ENCODE measurements around the gene SLC6A17.

Gene SLC6A17

DNA sequence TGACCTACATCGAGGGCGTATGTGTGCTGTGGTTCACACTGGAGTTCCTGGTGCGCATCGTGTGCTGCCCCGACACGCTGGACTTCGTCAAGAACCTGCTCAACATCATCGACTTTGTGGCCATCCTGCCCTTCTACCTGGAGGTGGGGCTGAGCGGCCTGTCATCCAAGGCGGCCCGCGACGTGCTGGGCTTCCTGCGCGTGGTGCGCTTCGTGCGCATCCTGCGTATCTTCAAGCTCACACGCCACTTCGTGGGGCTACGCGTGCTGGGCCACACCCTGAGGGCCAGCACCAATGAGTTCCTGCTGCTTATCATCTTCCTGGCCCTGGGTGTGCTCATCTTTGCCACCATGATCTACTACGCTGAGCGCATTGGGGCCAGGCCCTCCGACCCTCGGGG lies 72.8 kb downstream of the SLC6A17 start:
- no peak for DNase-seq

DNA sequence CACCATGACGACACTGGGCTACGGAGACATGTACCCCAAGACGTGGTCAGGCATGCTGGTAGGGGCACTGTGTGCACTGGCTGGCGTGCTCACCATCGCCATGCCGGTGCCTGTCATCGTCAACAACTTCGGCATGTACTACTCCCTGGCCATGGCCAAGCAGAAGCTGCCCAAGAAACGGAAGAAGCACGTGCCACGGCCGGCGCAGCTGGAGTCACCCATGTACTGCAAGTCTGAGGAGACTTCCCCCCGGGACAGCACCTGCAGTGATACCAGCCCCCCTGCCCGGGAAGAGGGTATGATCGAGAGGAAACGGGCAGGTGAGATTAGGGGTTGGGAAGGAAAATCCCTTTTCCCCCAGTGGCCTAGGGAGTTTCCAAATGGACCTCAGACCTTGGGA lies 73.3 kb downstream of the SLC6A17 start:
- no peak for DNase-seq

DNA sequence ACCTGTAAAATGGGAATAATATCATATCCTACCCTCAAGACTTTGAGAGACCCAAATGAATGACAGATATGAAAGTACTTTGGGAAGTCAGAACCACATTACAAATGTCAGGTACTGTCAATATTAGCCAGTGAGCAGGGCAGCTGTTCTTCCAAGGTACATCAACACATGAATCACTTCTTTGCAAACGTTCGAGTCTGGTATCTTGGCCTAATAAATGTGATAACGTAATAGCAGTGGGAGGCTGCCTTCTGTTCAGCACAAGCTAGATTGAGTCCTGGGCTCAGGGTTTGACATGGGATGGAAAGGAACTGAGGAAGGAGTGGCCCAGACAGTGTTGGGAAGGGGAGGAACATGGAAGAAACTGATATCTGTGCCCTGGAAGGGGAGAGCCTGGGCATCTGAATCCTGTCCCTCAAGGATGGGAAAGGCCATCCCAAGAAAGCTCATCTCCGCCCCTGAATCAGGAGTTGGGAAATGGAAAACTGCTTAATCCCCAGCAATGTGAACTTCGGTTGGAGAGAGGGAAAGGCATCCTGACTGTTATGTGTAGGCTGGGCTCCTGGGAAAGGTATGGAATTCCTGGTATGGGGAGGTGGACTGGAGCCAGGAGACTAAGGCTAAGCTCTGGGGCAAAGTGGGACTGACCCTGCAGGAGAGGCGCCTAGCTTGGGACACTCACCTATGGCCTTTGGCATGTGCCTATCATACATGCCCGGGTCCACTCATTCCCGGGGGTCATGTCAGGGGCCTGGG lies 74.1 kb downstream of the SLC6A17 start:
- DNase-seq = no peak

DNA sequence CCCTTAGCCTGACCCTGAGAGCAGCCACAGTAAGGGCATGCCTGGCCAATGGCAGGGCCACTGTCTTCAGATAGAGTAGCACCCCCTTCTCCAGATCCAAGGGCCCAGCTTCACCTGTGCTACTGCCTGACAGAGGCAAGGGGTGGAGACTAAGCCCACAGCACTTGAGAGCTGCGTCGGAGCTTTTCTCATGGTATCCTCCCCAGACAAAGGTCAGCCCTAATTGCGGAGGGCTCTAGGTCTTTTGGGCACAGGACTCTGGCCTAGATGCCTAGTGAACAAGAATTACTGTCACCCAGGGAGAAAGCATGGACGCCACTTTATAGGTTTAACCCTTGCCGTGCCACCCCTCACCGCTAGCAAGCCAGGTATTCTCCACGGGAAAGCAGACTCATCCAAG lies 74.9 kb downstream of the SLC6A17 start:
- DNase-seq = no peak

DNA sequence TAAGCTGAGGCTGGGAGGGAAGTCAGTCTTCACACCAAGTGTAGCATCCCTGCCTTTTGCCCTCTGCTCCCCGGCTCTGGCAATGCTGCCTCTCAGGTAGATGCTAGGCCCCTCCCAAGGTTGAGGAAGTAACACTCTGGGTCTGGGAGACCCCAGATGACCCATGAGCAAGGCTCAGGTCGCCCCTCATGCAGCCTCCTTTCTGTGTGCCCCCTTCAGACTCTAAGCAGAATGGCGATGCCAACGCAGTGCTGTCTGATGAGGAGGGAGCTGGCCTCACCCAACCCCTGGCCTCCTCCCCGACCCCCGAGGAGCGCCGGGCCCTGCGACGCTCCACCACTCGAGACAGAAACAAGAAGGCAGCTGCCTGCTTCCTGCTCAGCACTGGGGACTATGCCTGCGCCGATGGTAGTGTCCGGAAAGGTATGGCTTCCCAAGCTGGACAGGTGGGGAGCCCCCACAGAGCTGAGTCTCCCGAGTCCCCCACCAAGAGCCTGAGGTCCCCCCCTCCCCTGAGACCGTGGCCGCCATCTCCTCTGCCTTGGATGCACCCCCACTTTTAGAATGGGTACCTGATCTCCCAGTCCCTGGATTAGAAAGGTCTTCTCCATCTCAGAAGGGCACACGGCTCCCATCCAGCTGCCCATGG lies 75.6 kb downstream of the SLC6A17 start:
- DNase-seq = no peak

DNA sequence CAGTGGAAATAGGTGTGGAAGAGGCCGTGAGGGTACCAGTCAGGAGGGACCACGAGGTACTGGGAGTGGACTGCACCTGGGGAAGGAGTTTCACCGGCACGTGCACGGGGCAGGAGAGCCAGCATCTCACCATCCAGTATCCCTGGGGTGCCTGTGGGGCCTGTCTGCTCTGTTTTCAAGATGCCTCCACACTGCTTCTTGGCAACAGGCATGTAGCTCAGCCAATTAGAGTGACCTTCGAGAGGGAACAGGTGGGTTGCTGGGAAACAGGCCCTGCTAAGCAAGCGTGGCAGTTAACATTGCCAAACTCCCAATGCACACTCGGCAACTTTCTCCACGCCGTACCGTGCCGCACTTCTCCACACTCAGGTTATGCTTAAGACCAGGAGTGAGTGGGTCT lies 77.5 kb downstream of the SLC6A17 start:
- no peak for DNase-seq

DNA sequence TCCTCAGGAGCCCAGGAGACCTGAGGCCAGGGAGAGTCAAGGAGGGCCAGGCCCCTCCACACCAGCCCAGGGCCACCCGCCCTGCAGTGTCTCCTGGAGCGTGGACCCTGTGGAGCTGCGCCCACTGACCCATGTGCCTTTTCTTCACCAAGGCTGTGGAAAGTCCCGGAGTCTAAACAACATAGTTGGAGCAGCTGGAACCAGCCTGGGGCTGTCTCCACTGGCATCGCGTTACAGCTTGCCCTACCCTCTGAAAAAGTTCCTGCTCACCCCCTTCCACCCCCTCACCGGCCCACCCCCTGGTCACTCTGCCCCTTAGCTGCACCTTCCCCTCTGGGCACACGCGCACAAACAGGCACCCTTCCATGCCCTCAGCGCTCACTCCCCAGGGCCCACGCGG lies 78.1 kb downstream of the SLC6A17 start:
- no peak for DNase-seq

DNA sequence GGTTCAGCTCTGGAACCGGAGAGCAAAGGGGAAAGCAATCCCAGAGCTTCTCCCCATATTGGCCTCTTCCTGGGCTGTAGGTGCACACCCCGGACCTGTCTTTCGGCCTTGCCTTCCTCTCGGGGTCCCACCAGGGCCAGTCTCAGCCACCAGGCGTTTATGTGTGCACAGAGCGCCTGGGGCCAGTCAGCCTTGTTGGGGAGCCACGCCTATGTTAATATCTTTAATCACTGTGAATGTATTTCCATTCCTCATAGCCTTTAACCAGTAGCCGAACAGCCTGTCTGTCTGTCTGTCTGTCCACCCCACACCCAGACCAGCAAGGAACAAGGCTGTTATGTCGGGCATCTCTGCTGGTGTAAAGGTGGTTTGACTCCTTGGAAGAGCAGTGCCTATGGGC lies 78.6 kb downstream of the SLC6A17 start:
- no peak for DNase-seq

DNA sequence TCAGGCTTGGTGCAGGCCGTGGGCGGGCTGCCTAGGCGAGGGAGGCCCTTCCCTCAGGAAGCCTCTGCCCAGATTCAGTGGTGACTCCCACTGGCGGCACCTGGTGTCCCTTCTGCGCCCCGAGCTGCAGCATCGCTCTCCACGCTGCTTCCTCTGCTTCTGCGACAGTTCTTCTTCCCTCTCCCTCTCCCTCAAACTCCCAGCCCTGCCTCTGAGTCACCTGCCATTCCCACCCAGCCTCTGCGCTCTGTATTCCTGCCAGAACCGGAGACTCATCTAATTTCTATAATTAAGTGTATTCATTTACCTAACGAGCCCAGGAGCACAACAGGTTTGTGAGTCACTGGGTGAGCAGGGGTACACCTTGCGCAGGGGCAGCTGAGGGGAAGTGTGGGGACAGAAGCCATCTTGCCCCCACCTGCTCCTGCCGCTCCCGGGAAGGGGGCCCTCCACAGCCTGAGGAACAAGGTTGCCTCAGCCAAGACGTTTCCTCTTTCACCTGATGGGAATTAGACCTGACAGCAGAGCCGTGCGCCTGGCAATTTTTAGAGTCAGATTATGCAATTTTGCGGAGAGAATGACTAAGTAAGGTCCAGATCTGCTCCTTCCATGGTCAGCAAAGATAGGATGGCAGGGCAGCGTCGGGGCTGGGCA lies 79.2 kb downstream of the SLC6A17 start:
- no peak for DNase-seq

DNA sequence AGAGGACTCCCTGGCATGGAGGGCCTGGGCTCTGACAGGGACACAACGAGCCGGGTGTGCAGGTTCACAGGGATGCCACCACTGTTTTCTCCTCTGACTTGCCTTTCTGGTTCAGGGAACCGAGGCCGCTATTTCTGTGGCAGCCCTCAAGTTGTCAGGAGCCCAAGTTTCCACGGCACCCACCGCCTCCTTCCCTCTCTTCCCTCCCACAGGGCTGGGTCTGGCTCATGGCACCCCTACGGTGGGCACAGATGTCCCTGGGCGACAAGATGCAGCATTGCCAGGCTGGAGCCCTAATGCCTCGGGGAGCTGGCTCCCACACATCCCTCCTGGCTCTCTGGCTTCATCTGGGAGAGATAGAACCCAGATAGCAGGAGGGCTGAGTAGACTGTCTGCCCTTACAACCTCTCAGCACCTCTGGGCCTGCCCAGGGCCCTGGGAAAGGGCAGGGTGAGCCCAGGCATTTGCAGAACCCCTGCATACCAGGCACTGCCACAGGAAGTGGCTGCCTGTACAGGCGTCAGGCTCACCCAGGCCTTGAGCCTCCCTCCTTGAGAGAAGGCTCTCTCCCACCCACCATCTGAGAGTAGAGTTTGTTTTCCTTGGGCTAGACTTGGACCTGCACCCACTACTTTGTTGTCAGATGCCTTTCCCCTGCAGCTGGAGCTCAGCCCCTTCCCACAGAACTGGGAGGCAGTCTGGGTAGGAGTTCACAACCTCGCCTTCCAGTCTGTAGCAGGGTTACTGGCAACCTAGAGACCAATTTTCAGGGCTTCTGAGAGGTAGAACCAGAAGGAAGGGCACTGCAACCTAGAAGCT lies 80.3 kb downstream of the SLC6A17 start:
- no peak for DNase-seq

DNA sequence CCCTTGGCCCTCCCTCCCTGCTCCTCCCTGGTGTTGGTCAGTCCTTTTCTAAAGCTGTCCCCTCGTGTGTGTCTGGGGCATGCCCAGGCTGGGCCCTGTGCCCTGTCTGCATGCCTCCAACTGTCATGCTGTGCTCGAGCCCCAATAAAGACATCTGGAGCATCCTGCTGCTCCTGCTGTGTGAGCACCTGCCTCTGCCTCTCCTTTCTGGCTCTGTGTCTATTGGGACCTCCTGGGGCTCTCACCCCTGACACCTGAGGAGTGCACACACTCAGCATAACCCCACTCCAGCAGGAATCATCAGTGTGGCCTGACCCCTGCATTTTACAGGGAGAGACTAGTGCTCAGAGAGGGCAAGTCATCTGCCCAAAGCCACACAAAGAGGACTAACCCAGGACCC lies 83.6 kb downstream of the SLC6A17 start:
- DNase-seq = no peak

DNA sequence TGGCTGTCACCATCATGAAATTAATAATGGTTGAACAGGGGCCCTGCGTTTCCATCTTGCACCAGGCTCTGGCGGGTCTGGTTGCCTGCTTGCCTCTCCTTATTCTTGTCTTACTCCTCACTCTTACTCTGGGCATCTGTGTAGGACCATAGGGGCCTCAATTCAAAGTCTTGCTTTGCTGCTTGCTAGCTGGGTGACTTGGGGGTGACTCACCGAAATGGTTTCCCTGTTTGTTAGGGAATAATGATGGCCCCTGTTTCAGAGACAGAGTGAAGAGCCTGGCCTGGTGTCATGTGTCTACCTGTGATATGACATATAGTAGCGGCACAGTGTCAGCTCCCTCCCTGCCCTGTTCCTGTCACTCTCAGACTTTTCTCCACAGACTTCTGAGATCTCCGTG lies 84.4 kb downstream of the SLC6A17 start:
- DNase-seq = no peak

DNA sequence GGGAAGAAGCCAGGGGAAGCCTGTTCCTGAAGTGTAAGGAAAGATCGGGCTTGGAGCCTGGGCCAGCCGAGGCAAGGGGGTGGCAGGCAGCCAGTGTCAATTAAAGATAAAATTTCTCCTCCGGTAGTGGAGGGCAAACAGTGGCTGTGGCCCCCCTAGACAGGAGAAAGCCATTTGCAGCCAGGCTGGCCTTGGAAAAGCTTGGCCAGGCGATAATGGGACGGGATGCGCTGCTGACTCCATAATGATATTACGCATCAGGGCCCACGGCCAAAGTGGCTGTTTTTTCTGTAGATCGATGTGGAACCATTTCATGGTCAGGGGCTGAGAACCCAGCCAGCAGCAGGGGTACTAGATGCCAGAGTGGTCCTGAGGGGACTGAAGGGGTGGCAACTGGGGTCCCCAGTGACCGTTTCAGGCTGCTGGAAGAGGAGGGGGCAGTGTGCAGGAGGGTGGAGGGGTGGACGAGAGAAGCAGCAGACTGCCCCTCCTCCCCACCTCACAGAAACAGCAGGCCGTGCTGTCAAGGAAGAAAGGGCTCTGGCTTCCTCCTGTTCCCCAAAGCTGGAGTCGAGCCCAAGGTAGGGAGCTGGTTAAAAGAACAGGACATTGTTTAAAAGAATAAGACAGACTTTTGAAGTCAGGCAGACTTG lies 85.0 kb downstream of the SLC6A17 start:
- no peak for DNase-seq

DNA sequence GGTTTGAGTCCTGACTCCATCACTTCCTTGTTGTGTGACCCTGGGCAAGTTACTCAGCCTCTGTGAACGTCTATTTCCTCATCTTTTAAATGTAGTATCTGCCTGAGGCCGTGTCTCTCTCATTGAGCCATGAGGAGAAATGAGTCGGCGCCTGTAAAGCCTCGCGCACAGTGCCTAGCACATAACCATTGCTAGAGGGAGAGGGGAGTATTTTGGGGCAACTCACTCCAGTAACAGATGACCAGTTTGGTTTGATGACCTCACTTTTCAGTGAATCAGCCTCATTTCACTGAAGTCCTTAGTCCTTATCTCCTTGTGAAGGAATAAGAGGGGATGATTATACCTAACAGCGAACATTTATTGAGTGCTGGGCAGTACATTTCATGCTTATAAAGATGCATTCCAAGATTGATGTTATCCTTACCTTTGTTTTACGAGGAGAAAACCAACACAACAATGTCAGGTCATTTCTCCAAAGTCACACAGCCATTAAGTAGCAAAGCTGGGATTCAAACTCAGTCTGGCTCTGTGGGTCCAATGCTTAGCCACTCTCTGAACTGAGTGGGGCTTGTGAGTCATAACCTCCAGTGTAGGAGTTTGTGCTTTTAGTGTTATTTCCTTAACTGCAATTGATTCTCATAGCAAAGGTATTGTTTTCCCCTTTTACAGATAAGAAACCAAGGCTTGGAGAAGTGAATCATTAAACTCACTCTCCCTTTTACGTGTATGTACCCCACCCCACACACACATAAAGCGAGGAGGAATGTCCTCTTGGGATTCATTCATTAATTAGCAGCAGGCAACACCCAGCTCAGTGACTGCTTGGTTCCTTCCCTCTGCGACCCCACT lies 85.8 kb downstream of the SLC6A17 start:
- peak; percentile 22 for DNase-seq

DNA sequence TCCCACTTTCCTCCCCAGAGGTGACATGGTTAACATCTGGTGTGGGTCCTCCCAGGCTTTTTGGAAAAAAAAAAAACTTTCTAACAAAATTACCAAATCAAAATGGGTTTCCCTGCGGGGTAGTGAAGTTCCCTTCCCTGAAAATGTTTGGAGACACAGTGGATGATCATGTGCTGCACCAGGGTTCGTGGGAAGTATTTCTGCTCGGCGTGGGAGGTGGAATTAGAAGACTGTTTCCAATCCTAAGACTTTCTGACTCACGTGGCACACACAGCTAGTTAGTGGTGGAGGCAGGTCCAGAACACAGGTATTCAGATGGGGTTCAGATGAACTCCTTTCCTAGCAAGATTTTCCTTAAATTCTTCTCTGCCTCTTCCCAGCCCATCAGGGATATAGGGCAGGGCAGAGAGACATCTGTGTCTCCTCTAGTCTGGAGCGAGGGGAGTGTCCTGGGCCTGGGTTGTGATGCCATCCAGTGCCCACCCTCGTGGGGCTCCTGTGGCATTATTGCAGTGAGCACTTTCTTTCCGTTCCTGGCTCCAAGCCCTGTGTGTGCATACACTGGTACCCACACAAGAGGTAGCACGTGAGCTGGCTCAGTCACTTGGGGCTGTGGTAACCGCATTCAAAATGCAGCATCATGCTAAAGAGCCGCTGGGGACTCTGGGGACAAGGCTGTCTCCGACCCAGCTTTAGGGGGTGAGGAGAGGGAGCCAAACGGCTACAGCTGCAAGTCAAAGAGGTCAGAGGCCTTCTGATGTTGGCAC lies 87.3 kb downstream of the SLC6A17 start:
- DNase-seq = no peak

DNA sequence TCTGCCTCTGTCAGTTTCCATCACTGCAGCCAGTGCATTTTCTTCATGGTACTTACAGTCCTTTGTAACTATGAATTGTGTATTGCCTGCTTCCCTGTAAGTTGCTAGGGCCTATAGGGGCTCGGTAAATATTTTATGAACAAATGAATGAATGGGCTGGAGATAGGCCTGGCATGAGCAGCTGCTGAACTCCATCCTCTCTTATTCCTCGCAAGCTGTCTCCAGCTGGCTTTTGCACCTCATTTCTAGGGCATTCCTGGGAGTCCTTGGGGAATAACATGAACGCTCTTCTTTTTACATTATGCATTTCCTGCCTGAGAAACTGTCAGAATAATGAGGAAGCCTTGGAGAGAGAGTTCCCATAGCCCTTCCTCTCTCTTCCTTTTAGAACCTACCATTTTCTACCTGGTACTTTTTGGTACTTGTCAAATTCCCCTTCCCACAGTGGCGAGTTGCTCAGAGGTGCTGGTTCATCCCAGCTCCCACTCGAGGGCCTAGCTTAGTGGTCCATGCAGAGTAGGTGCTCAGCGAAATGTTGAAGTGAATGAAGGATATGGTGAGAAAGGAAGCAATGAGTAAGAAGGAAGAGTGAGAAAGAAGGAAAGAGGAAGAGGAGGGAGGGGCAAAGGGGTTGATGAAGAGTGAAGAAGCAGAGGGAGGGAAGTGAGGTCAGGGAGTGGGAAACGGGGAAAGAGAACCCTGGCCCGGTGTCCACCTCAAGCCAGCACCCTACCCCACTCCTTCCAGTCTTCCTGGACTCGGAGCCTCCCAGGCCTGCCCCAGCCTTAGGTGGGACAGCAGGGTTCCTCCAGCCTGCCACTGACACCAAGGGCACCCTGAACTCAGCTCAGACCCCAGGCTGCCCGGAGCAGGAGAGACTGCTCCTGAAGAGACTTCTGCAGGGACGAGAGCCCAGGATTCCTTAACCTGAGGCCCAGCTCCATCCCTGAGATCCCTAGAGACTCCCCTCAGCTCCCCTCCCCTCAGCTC lies 89.4 kb downstream of the SLC6A17 start:
- DNase-seq = peak; percentile 39

DNA sequence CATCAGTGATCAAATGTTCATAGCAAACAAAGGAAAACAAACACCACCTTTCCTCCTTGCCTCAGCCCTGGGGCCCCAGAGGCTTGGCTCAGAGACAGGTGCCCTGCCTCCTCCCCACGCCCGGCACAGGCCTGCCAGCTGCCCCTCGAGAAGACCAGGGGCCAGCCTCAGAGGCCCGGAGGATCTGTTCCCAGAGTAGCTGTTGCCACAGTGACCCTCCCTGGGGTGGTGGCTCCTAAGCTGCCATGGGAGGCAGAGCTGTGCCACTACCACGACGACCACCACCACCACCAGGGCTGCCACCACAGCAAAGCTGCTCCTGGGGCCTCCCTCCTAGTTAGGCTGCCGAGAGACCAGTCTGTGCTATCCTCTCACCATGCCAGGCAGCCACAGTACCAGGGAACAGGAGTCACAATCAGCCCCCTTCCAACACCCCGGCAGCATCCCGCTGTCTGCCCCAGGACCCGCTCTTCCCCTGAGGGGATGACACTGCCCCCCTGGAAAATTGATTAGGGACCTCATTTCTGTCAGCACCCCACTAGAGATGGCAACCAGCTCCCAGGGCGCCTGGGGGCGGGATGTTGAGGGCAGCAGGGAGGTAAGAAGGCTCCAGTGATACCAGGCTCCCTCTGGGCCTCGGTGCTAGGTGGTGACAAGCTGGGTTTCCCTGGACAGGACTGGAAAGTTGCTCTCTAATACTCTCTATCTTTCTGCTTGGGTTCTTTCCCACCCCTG lies 90.3 kb downstream of the SLC6A17 start:
- DNase-seq = no peak

DNA sequence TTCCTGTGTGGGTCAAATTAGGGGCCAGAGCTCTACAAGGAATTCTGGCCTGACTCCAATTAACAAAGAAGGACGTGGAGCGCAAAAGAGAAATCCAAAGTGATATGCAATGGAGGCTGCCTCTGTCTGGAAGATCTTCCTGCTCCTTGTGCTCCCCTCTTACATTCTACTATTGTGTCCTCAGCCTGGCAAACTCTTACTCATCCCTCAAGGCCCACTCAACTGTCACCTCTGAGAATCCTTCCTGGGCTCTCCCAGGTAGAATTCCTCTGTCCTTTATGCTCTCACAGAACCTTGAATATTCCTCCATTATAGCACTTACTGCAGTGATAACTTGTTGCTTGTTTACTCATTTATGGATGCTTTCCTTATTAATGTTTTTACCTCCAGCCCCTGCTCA lies 91.2 kb downstream of the SLC6A17 start:
- no peak for DNase-seq

DNA sequence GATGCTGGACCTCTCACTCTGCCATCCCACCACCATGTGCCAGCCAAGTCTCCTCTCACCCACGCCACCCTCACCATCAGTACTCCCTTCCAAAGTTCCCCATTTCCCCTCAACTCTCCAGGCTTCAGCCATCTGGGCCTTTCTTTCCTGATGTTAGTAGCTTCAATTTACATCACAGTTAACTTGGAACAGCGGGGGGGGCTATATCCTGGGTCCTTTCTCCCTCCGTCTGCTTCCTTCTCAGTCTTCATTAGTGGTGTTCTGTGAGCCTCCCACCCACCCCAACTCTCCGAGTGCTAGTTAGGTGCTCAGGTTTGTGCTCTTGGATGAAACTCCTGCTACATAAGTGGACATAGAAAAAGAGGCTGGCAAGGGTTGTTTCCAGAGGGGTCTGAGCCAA lies 91.8 kb downstream of the SLC6A17 start:
- DNase-seq = no peak
